WTC11 (cell line): ENCODE data around the gene WNK2.

ENCODE experiments used
- CREB1 ChIP-seq: sonication (generic); formaldehyde crosslinking; IDR thresholded peaks from 2 replicates; pipeline ENCODE4 v1.8.0; 2023; ENCODE audit warnings: mild to moderate bottlenecking, missing genetic modification reagents
- CREM ChIP-seq: sonication (generic); formaldehyde crosslinking; IDR thresholded peaks from 2 replicates; pipeline ENCODE4 v1.8.1; 2022; ENCODE audit warnings: mild to moderate bottlenecking, missing genetic modification reagents, moderate library complexity
- ELF4 ChIP-seq: sonication (generic); formaldehyde crosslinking; IDR thresholded peaks from 2 replicates; pipeline ENCODE4 v1.8.1; 2022; ENCODE audit warnings: low read depth, mild to moderate bottlenecking, moderate library complexity, missing genetic modification reagents
- JUN ChIP-seq: sonication (generic); formaldehyde crosslinking; IDR thresholded peaks from 2 replicates; pipeline ENCODE4 v1.8.0; 2023; ENCODE audit warnings: mild to moderate bottlenecking, missing genetic modification reagents
- NFYB ChIP-seq: sonication (generic); formaldehyde crosslinking; conservative IDR thresholded peaks from 2 replicates; pipeline ENCODE4 v1.8.0; 2022; ENCODE audit warnings: low read depth, missing genetic modification reagents
- SMAD3 ChIP-seq: sonication (generic); formaldehyde crosslinking; IDR thresholded peaks from 2 replicates; pipeline ENCODE4 v1.8.0; 2022; ENCODE audit warnings: missing genetic modification reagents, mild to moderate bottlenecking, borderline replicate concordance
- TEAD4 ChIP-seq: sonication (generic); formaldehyde crosslinking; IDR thresholded peaks from 2 replicates; pipeline ENCODE4 v1.8.0; 2022; ENCODE audit warnings: mild to moderate bottlenecking, missing genetic modification reagents
- ZNF416 ChIP-seq: fragments of 250-450 bp; sonication (Bioruptor Pico); IDR thresholded peaks from 2 replicates; pipeline ENCODE4 v1.9.0; 2021; ENCODE audit warnings: mild to moderate bottlenecking, inconsistent platforms
- TF ChIP-seq, protein P1 (sequence below): fragments of 200-600 bp; IDR thresholded peaks from 2 replicates; pipeline ENCODE4 v1.8.0; 2022; ENCODE audit warnings: antibody characterized with exemption
- TF ChIP-seq, protein P2 (sequence below): sonication (generic); formaldehyde crosslinking; IDR thresholded peaks from 2 replicates; pipeline ENCODE4 v1.8.0; 2022; ENCODE audit warnings: mild to moderate bottlenecking, missing genetic modification reagents
- TF ChIP-seq, protein P3 (sequence below): sonication (generic); formaldehyde crosslinking; IDR thresholded peaks from 2 replicates; pipeline ENCODE4 v1.8.1; 2023; ENCODE audit warnings: mild to moderate bottlenecking, missing genetic modification reagents, moderate library complexity
- TF ChIP-seq, protein P4 (sequence below): sonication (generic); formaldehyde crosslinking; IDR thresholded peaks from 2 replicates; pipeline ENCODE4 v1.8.1; 2022; ENCODE audit warnings: low read depth, mild to moderate bottlenecking, moderate library complexity, missing genetic modification reagents, borderline replicate concordance
- TF ChIP-seq, protein P5 (sequence below): sonication (generic); formaldehyde crosslinking; IDR thresholded peaks from 2 replicates; pipeline ENCODE4 v1.8.1; 2023; ENCODE audit warnings: mild to moderate bottlenecking, moderate library complexity, missing genetic modification reagents

DNA sequence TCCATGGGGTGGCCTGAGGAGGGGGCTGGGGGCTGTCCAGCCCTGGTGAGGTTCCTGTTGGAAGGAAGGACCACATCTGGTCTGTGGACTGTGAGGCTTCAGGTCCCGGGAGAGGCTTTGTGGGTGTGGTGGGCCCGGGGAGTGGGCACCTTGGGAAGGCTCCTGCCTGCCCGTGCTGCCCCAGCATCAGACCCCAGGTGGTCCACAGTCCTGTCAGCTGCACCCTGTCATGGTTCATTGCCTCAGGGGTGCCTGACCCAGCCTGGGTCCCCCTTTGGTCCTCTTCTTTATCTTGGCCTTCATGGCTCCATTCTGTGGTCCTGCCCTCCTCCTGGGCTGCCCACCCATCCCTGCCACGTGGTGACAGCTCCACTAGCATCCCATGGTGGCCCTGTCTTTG is 36.7 kb downstream of the WNK2 start:
- no peak for TF ChIP-seq SMAD3 (CRISPR knock-in tag)
- TF ChIP-seq, protein P1, sequence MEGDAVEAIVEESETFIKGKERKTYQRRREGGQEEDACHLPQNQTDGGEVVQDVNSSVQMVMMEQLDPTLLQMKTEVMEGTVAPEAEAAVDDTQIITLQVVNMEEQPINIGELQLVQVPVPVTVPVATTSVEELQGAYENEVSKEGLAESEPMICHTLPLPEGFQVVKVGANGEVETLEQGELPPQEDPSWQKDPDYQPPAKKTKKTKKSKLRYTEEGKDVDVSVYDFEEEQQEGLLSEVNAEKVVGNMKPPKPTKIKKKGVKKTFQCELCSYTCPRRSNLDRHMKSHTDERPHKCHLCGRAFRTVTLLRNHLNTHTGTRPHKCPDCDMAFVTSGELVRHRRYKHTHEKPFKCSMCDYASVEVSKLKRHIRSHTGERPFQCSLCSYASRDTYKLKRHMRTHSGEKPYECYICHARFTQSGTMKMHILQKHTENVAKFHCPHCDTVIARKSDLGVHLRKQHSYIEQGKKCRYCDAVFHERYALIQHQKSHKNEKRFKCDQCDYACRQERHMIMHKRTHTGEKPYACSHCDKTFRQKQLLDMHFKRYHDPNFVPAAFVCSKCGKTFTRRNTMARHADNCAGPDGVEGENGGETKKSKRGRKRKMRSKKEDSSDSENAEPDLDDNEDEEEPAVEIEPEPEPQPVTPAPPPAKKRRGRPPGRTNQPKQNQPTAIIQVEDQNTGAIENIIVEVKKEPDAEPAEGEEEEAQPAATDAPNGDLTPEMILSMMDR, result no peak
- TF ChIP-seq TEAD4, result no peak
- no peak for TF ChIP-seq NFYB
- no peak for TF ChIP-seq CREB1
- TF ChIP-seq, protein P2, sequence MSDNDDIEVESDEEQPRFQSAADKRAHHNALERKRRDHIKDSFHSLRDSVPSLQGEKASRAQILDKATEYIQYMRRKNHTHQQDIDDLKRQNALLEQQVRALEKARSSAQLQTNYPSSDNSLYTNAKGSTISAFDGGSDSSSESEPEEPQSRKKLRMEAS (CRISPR knock-in tag), result no peak
- TF ChIP-seq CREM (CRISPR knock-in tag), result no peak
- no peak for TF ChIP-seq JUN
- TF ChIP-seq, protein P3, sequence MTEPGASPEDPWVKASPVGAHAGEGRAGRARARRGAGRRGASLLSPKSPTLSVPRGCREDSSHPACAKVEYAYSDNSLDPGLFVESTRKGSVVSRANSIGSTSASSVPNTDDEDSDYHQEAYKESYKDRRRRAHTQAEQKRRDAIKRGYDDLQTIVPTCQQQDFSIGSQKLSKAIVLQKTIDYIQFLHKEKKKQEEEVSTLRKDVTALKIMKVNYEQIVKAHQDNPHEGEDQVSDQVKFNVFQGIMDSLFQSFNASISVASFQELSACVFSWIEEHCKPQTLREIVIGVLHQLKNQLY (CRISPR knock-in tag), result no peak
- no peak for TF ChIP-seq ELF4 (CRISPR knock-in tag)
- TF ChIP-seq, protein P4, sequence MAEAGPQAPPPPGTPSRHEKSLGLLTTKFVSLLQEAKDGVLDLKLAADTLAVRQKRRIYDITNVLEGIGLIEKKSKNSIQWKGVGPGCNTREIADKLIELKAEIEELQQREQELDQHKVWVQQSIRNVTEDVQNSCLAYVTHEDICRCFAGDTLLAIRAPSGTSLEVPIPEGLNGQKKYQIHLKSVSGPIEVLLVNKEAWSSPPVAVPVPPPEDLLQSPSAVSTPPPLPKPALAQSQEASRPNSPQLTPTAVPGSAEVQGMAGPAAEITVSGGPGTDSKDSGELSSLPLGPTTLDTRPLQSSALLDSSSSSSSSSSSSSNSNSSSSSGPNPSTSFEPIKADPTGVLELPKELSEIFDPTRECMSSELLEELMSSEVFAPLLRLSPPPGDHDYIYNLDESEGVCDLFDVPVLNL (CRISPR knock-in tag), result no peak
- TF ChIP-seq ZNF416, result no peak
- TF ChIP-seq, protein P5, sequence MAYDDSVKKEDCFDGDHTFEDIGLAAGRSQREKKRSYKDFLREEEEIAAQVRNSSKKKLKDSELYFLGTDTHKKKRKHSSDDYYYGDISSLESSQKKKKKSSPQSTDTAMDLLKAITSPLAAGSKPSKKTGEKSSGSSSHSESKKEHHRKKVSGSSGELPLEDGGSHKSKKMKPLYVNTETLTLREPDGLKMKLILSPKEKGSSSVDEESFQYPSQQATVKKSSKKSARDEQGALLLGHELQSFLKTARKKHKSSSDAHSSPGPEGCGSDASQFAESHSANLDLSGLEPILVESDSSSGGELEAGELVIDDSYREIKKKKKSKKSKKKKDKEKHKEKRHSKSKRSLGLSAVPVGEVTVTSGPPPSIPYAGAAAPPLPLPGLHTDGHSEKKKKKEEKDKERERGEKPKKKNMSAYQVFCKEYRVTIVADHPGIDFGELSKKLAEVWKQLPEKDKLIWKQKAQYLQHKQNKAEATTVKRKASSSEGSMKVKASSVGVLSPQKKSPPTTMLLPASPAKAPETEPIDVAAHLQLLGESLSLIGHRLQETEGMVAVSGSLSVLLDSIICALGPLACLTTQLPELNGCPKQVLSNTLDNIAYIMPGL (CRISPR knock-in tag), result no peak
